ENCODE measurements around the gene IER5.

IER5 gene

GRCh38 chr1:181127898-181128453 lies 39.5 kb downstream of the IER5 start:
- Histone ChIP-seq H3K4me3 (replicated peaks; ENCODE audit: insufficient read depth, low read length) (no peak overlapping the region), H3K27me3 (ENCODE audit: insufficient read depth, poor library complexity, severe bottlenecking) (no peaks in the 10 kb centered on the region), H3K27ac (replicated peaks) (peak overlapping the region; percentile 62)
- no peak for DNase-seq (ENCODE audit: low read depth in 1 of 2, low spot score in 1 of 2)
- TF ChIP-seq, protein P1, sequence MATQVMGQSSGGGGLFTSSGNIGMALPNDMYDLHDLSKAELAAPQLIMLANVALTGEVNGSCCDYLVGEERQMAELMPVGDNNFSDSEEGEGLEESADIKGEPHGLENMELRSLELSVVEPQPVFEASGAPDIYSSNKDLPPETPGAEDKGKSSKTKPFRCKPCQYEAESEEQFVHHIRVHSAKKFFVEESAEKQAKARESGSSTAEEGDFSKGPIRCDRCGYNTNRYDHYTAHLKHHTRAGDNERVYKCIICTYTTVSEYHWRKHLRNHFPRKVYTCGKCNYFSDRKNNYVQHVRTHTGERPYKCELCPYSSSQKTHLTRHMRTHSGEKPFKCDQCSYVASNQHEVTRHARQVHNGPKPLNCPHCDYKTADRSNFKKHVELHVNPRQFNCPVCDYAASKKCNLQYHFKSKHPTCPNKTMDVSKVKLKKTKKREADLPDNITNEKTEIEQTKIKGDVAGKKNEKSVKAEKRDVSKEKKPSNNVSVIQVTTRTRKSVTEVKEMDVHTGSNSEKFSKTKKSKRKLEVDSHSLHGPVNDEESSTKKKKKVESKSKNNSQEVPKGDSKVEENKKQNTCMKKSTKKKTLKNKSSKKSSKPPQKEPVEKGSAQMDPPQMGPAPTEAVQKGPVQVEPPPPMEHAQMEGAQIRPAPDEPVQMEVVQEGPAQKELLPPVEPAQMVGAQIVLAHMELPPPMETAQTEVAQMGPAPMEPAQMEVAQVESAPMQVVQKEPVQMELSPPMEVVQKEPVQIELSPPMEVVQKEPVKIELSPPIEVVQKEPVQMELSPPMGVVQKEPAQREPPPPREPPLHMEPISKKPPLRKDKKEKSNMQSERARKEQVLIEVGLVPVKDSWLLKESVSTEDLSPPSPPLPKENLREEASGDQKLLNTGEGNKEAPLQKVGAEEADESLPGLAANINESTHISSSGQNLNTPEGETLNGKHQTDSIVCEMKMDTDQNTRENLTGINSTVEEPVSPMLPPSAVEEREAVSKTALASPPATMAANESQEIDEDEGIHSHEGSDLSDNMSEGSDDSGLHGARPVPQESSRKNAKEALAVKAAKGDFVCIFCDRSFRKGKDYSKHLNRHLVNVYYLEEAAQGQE (IDR thresholded peaks at IDR 0.05; ENCODE audit: insufficient replicate concordance, low read depth), result no peak
- TF ChIP-seq POLR2AphosphoS5 (IDR thresholded peaks at IDR 0.05; ENCODE audit: low read depth) (no peak), GABPA (IDR thresholded peaks at IDR 0.05; ENCODE audit: low read depth) (no peak), SPI1 (IDR thresholded peaks at IDR 0.05; ENCODE audit: borderline replicate concordance, low read depth) (no peak)
- TF ChIP-seq, protein P2, sequence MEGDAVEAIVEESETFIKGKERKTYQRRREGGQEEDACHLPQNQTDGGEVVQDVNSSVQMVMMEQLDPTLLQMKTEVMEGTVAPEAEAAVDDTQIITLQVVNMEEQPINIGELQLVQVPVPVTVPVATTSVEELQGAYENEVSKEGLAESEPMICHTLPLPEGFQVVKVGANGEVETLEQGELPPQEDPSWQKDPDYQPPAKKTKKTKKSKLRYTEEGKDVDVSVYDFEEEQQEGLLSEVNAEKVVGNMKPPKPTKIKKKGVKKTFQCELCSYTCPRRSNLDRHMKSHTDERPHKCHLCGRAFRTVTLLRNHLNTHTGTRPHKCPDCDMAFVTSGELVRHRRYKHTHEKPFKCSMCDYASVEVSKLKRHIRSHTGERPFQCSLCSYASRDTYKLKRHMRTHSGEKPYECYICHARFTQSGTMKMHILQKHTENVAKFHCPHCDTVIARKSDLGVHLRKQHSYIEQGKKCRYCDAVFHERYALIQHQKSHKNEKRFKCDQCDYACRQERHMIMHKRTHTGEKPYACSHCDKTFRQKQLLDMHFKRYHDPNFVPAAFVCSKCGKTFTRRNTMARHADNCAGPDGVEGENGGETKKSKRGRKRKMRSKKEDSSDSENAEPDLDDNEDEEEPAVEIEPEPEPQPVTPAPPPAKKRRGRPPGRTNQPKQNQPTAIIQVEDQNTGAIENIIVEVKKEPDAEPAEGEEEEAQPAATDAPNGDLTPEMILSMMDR (IDR thresholded peaks at IDR 0.05; ENCODE audit: insufficient read depth, low read length), result no peak

DNA sequence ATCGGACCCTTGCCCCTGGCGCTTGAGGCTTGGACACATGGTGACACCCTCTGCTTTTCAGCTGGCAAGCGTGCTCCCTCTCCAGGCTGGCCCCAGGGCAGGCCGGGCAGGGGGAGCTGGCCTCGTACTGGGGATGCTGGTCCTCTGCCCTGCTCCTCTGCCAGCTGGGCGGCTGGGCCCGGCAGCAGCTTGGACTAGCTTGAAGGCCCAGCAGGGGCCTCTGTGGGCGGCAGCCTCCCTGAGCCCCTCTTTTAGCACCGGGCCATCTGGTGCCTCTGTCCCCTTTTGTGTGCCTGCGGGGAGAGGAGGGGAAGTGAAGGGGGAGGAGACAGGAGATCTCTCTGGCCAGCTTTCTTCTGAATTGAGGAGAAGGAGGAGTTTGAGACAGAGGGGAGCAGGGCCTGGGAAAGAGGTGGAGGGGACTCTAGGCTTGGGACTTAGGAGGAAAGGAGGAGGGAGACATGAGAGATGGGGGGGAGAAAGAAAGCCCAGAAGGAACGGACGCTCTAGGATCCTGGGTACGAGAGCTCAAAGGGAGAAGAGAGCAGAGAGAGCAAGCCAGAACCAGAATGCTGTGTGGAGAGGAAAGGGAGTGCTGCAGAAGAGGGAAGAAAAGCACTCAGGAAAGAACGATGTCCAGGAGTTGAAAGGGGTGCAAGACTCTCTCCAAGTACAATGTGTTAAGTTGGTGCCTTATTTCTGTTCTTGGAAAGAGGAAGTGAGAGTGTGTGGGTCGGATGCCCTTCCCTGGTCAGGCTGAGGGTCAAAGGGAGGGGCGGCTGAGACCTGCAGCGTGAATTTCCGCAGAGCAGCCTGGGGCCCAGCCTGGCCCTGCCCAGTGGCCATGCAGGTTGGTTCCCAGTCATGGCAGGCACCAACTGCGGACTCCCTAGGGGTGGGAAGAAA lies 40.3 kb downstream of the IER5 start:
- no peaks in the 10 kb centered on the region for H3K27me3 ChIP-seq (ENCODE audit: insufficient read depth, poor library complexity, severe bottlenecking)
- no peak overlapping the region for H3K4me3 ChIP-seq (replicated peaks; ENCODE audit: insufficient read depth, low read length)
- peak overlapping the region; percentile 62 for H3K27ac ChIP-seq (replicated peaks)
- peak; percentile 65 to 90 for DNase-seq (ENCODE audit: low read depth in 1 of 2, low spot score in 1 of 2)
- TF ChIP-seq, protein P2 (IDR thresholded peaks at IDR 0.05; ENCODE audit: insufficient read depth, low read length), result no peak
- 0 out of 2 replicates have a peak, but pooled peaks have one; percentile 20 for TF ChIP-seq POLR2AphosphoS5 (IDR thresholded peaks at IDR 0.05; ENCODE audit: low read depth)
- TF ChIP-seq, protein P1 (IDR thresholded peaks at IDR 0.05; ENCODE audit: insufficient replicate concordance, low read depth), result no peak
- peak; percentile 97 for TF ChIP-seq SPI1 (IDR thresholded peaks at IDR 0.05; ENCODE audit: borderline replicate concordance, low read depth)
- TF ChIP-seq GABPA (IDR thresholded peaks at IDR 0.05; ENCODE audit: low read depth), result no peak

- Histone ChIP-seq H3K4me3 (replicated peaks; ENCODE audit: insufficient read depth, low read length) (no peak overlapping the region), H3K27ac (replicated peaks) (no peak overlapping the region), H3K27me3 (ENCODE audit: insufficient read depth, poor library complexity, severe bottlenecking) (no peaks in the 10 kb centered on the region)
- TF ChIP-seq SPI1 (IDR thresholded peaks at IDR 0.05; ENCODE audit: borderline replicate concordance, low read depth) (no peak), GABPA (IDR thresholded peaks at IDR 0.05; ENCODE audit: low read depth) (no peak), POLR2AphosphoS5 (IDR thresholded peaks at IDR 0.05; ENCODE audit: low read depth) (no peak)
- TF ChIP-seq, protein P1 (IDR thresholded peaks at IDR 0.05; ENCODE audit: insufficient replicate concordance, low read depth), result no peak
- TF ChIP-seq, protein P2 (IDR thresholded peaks at IDR 0.05; ENCODE audit: insufficient read depth, low read length), result no peak
- DNase-seq (ENCODE audit: low read depth in 1 of 2, low spot score in 1 of 2), result no peak
These were observed 41.5 kb downstream of the IER5 start for GRCh38 chr1:181129771-181130606.

All from HL-60 (cell line).